Measurements from ENCODE around the gene AFMID. TPM values are rescaled to one million over a fixed set of nuclear protein-coding genes. Genes with fewer than 3 reads are reported as not detected.

Gene AFMID
- total RNA-seq (2022; extraction: Qiagen RNA extraction): 35.2 to 55.4 TPM (median 36.3 TPM) in 5 replicates

GRCh38 chr17:78186692-78187595 is at the start of gene AFMID, which contains the start of gene TK1:
Gene AFMID, plus strand, starts transcription at chr17:78187362. Its CDS starts 9 bp downstream, at chr17:78187371.
Gene TK1, minus strand, starts transcription at chr17:78187052. Its CDS starts 58 bp downstream, at chr17:78186994.

GRCh38 chr17:78168242-78168902 is 18.8 kb upstream of the AFMID start, which contains the start of gene SYNGR2:
Gene SYNGR2, plus strand, starts transcription at chr17:78168581. Its CDS starts 36 bp downstream, at chr17:78168617.

GRCh38 chr17:78214016-78214705 is 27.0 kb downstream of the AFMID start, which contains the start of gene BIRC5:
Gene BIRC5, plus strand, starts transcription at chr17:78214253. Its CDS starts 64 bp downstream, at chr17:78214317.

GRCh38 chr17:78230996-78231935 is 44.1 kb downstream of the AFMID start, which contains the start of gene TMEM235:
Gene TMEM235, plus strand, starts transcription at chr17:78231631. Its CDS starts 393 bp downstream, at chr17:78232024.

Other genes with a start within 250 kb of the AFMID start
- gene TNRC6C, start 228.7 kb upstream of the AFMID start, total RNA-seq (2022; extraction: Qiagen RNA extraction): 1.8 to 2.5 TPM (median 2.3 TPM) in 5 replicates
- gene TMC6, start 58.6 kb upstream of the AFMID start, total RNA-seq (2022; extraction: Qiagen RNA extraction): 7.7 to 12.7 TPM (median 10.9 TPM) in 5 replicates
- gene TMC8, start 56.6 kb upstream of the AFMID start, total RNA-seq (2022; extraction: Qiagen RNA extraction): 0.14 to 0.30 TPM (median 0.25 TPM) in 5 replicates
- not detected in 5 replicates for gene C17orf99, start 41.0 kb upstream of the AFMID start, total RNA-seq (2022; extraction: Qiagen RNA extraction)
- 117 to 208 TPM (median 186 TPM) in 5 replicates for gene SYNGR2, start 18.8 kb upstream of the AFMID start, total RNA-seq (2022; extraction: Qiagen RNA extraction)
- gene TK1, start 310 bp upstream of the AFMID start, total RNA-seq (2022; extraction: Qiagen RNA extraction): 237 to 293 TPM (median 246 TPM) in 5 replicates
- gene BIRC5, start 26.9 kb downstream of the AFMID start, total RNA-seq (2022; extraction: Qiagen RNA extraction): 93.1 to 114 TPM (median 97.6 TPM) in 5 replicates
- not detected in 5 replicates for gene TMEM235, start 44.3 kb downstream of the AFMID start, total RNA-seq (2022; extraction: Qiagen RNA extraction)
- gene SOCS3, start 172.7 kb downstream of the AFMID start, total RNA-seq (2022; extraction: Qiagen RNA extraction): 27.7 to 35.1 TPM (median 32.4 TPM) in 5 replicates
- gene PGS1, start 191.3 kb downstream of the AFMID start, total RNA-seq (2022; extraction: Qiagen RNA extraction): 20.5 to 24.6 TPM (median 22.8 TPM) in 5 replicates